BE2C (cell line): ENCODE data around the gene VWA5B2.
A peak's percentile ranks its signal among the peaks of the same experiment; 100 is the strongest.

ENCODE experiments used
- DNase-seq: peaks from one replicate; pipeline ENCODE4 v3.0.0-alpha.2; 2020
- H3K27me3 ChIP-seq: fragments of 250-450 bp; sonication (Bioruptor Pico); 2 replicates; pipeline ENCODE4 v1.5.1; 2020; ENCODE audit warnings: mild to moderate bottlenecking
- H3K36me3 ChIP-seq: fragments of 250-450 bp; sonication (Bioruptor Pico); 2 replicates; pipeline ENCODE4 v1.5.1; 2020; ENCODE audit warnings: mild to moderate bottlenecking
- H3K4me1 ChIP-seq: fragments of 250-450 bp; sonication (Bioruptor Pico); 2 replicates; pipeline ENCODE4 v1.5.1; 2020
- H3K4me3 ChIP-seq: 2 replicates; pipeline ENCODE4 v1.5.1; 2011; ENCODE audit warnings: low read depth, low read length
- H3K9me3 ChIP-seq: fragments of 250-450 bp; sonication (Bioruptor Pico); 2 replicates; pipeline ENCODE4 v1.5.1; 2020
- CTCF ChIP-seq: IDR thresholded peaks from 2 replicates; pipeline ENCODE4 v1.5.1; 2012; ENCODE audit warnings: mild to moderate bottlenecking, low read depth, low read length

Gene VWA5B2

GRCh38 chr3:184255291-184256039 is 26.1 kb downstream of the VWA5B2 start:
- no peak overlapping the region for H3K4me3 ChIP-seq
- no peak for DNase-seq
- no peak for TF ChIP-seq CTCF
- H3K9me3 ChIP-seq: no peaks in the 10 kb centered on the region
- H3K27me3 ChIP-seq: no peaks in the 10 kb centered on the region
- no peaks in the 10 kb centered on the region for H3K36me3 ChIP-seq
- H3K4me1 ChIP-seq: no peaks in the 10 kb centered on the region

- Histone ChIP-seq H3K9me3 (no peaks in the 10 kb centered on the region), H3K36me3 (no peaks in the 10 kb centered on the region), H3K4me1 (no peaks in the 10 kb centered on the region), H3K4me3 (no peak overlapping the region), H3K27me3 (0 out of 2 replicates have a peak, but pooled peaks cover 2% of the 10 kb centered on the region)
- no peak for DNase-seq
- TF ChIP-seq CTCF: no peak
Measured at GRCh38 chr3:184257083-184257915, 27.9 kb downstream of the VWA5B2 start.

- DNase-seq: no peak
- H3K27me3 ChIP-seq: peaks cover 5% of the 10 kb centered on the region; the same call in 1 of the 2 replicates
Measured at GRCh38 chr3:184258926-184259325, 29.5 kb downstream of the VWA5B2 start.

GRCh38 chr3:184259396-184259877 is 30.1 kb downstream of the VWA5B2 start:
- Histone ChIP-seq H3K4me1 (no peaks in the 10 kb centered on the region), H3K9me3 (no peaks in the 10 kb centered on the region), H3K27me3 (peaks cover 5% of the 10 kb centered on the region; the same call in 1 of the 2 replicates), H3K36me3 (no peaks in the 10 kb centered on the region), H3K4me3 (no peak overlapping the region)
- TF ChIP-seq CTCF: no peak
- DNase-seq: no peak

More at GRCh38 chr3:184258926-184259325, 29.5 kb downstream of the VWA5B2 start:
- Histone ChIP-seq H3K4me3 (no peak overlapping the region), H3K9me3 (no peaks in the 10 kb centered on the region), H3K36me3 (no peaks in the 10 kb centered on the region), H3K4me1 (no peaks in the 10 kb centered on the region)
- no peak for TF ChIP-seq CTCF

- Histone ChIP-seq H3K27me3 (peaks cover 5% of the 10 kb centered on the region; the same call in 1 of the 2 replicates), H3K4me3 (peak overlapping the region; percentile 67), H3K4me1 (no peaks in the 10 kb centered on the region), H3K36me3 (no peaks in the 10 kb centered on the region), H3K9me3 (no peaks in the 10 kb centered on the region)
- peak; percentile 55 for DNase-seq
- no peak for TF ChIP-seq CTCF
Measured at GRCh38 chr3:184259878-184260723, 30.7 kb downstream of the VWA5B2 start.
